ENCODE results near the gene ARHGAP24.

The ARHGAP24 gene

DNA sequence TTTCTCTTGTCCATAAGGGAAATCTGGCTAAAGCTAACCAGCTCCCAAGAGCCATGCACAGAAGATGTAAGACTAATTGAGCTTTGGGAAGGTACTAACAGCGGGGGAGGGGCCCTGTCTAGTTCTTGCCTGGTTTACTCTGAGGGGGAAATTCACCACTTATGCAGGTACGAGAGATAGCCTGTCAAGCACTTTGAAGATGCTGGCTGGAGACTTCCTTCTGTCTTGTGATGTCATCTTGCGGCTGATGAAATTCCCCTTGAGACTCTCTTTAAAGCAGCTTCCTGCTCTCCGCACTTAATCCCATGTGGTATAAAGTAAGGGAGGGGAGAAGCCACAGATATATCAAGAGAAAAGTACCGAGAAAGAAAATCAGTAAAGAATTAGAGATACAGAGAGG, 539.6 kb downstream of the ARHGAP24 start:
- Histone ChIP-seq H3K4me1 (ENCODE audit: control insufficient read depth in 1 of 2, insufficient read depth in 2 of 2, low read length in 2 of 2) (peaks cover 0 to 5% of the 10 kb centered on the region in 2 experiments), H3K18ac (ENCODE audit: low read length) (no peak overlapping the region), H3K36me3 (ENCODE audit: control insufficient read depth in 1 of 2, insufficient read depth in 2 of 2, low read length in 2 of 2) (no peaks in the 10 kb centered on the region), H3K23ac (ENCODE audit: low read length) (no peak overlapping the region), H2BK120ac (ENCODE audit: insufficient read depth, low read length, poor library complexity) (no peak overlapping the region), H3K4me2 (ENCODE audit: low read length) (no peak overlapping the region), H3K79me2 (ENCODE audit: control insufficient read depth, insufficient read depth, low read length, poor library complexity) (no peaks in the 10 kb centered on the region), H2BK5ac (ENCODE audit: low read depth, low read length, poor library complexity) (no peak overlapping the region), H3K79me1 (ENCODE audit: low read length) (no peaks in the 10 kb centered on the region), H2AK5ac (ENCODE audit: low read length) (no peak overlapping the region), H3K9ac (ENCODE audit: low read length) (no peak overlapping the region), H3K9me3 (ENCODE audit: insufficient read depth, low read depth, low read length) (no peaks in the 10 kb centered on the region), H4K91ac (ENCODE audit: low read depth, low read length) (no peak overlapping the region), H3K4me3 (ENCODE audit: low read depth, low read length) (no peak overlapping the region), H3K4ac (ENCODE audit: low read depth, low read length) (no peak overlapping the region), H2BK12ac (ENCODE audit: low read length) (no peak overlapping the region), H4K8ac (ENCODE audit: low read depth, low read length) (no peak overlapping the region), H3K27ac (ENCODE audit: low read depth, low read length) (no peak overlapping the region), H4K12ac (ENCODE audit: low read depth, low read length) (no peak overlapping the region), H3K27me3 (ENCODE audit: insufficient read depth, low read length) (no peaks in the 10 kb centered on the region), H3K14ac (ENCODE audit: low read length) (no peak overlapping the region), H2AFZ (ENCODE audit: insufficient read depth, low read length, poor library complexity) (no peak overlapping the region)
- peak; percentile 37 to 92 for DNase-seq
- no CpG with 5 or more reads among the region's 5 CpGs for WGBS (ENCODE audit: extremely low coverage, insufficient coverage, insufficient read length)

DNA sequence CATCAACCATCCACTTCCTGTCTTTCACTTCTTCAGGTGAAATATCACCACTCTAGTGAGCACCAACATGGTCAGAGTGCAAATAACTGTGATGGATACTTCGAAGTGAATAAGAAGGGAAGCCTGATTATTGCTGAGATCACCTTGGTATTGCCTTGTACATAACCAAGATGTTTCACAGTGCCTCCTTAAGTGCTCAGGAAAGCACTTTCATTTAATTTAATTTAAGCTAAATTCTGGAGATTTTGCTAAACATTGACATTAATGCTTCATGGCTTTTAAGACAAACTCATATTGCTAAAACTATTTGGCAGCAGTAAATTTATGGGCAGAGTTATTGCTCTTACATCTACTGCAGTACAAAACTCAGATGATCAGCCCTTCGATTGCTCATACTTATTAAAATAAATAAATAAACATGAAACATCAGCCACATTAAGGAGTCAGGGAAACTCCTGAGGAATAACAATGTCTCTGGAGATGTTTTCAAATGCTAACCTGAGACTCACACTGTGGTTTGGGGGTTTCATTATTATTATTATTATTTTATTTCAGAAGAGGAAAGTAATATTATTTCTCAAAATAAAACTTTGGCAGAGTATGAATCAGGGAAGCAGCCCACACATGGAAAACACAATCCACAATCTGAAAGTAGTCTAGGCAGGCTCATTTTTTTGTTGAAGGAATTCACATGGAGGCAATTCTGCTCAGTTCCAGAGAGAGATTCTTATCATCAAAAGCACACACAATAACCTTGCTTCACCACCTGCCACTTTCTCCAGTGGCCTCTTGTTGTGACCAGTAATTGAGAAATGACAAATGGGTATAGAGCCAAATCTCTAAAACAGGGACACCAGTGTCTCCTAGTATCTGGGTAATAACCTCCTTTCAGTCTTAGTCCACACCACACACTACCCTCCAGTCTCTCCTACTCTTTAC, 540.7 kb downstream of the ARHGAP24 start:
- H3K18ac ChIP-seq (ENCODE audit: low read length), result no peak overlapping the region
- H3K79me1 ChIP-seq (ENCODE audit: low read length), result no peaks in the 10 kb centered on the region
- no peak overlapping the region for H2BK120ac ChIP-seq (ENCODE audit: insufficient read depth, low read length, poor library complexity)
- H3K27me3 ChIP-seq (ENCODE audit: insufficient read depth, low read length), result no peaks in the 10 kb centered on the region
- no peak overlapping the region for H2BK12ac ChIP-seq (ENCODE audit: low read length)
- H3K14ac ChIP-seq (ENCODE audit: low read length), result no peak overlapping the region
- H3K9me3 ChIP-seq (ENCODE audit: insufficient read depth, low read depth, low read length), result no peaks in the 10 kb centered on the region
- no peak overlapping the region for H2AFZ ChIP-seq (ENCODE audit: insufficient read depth, low read length, poor library complexity)
- H3K79me2 ChIP-seq (ENCODE audit: control insufficient read depth, insufficient read depth, low read length, poor library complexity), result no peaks in the 10 kb centered on the region
- peak; percentile 19 to 76 for DNase-seq
- no peak overlapping the region for H2AK5ac ChIP-seq (ENCODE audit: low read length)
- H3K4ac ChIP-seq (ENCODE audit: low read depth, low read length), result no peak overlapping the region
- H3K9ac ChIP-seq (ENCODE audit: low read length), result no peak overlapping the region
- H4K91ac ChIP-seq (ENCODE audit: low read depth, low read length), result no peak overlapping the region
- H4K12ac ChIP-seq (ENCODE audit: low read depth, low read length), result no peak overlapping the region
- no peak overlapping the region for H3K4me2 ChIP-seq (ENCODE audit: low read length)
- H3K4me3 ChIP-seq (ENCODE audit: low read depth, low read length), result no peak overlapping the region
- no CpG with 5 or more reads among the region's 2 CpGs for WGBS (ENCODE audit: extremely low coverage, insufficient coverage, insufficient read length)
- H3K23ac ChIP-seq (ENCODE audit: low read length), result no peak overlapping the region
- no peaks in the 10 kb centered on the region for H3K36me3 ChIP-seq (ENCODE audit: control insufficient read depth in 1 of 2, insufficient read depth in 2 of 2, low read length in 2 of 2)
- peaks cover 0 to 5% of the 10 kb centered on the region in 2 experiments for H3K4me1 ChIP-seq (ENCODE audit: control insufficient read depth in 1 of 2, insufficient read depth in 2 of 2, low read length in 2 of 2)
- H4K8ac ChIP-seq (ENCODE audit: low read depth, low read length), result no peak overlapping the region
- no peak overlapping the region for H3K27ac ChIP-seq (ENCODE audit: low read depth, low read length)
- H2BK5ac ChIP-seq (ENCODE audit: low read depth, low read length, poor library complexity), result no peak overlapping the region

DNA sequence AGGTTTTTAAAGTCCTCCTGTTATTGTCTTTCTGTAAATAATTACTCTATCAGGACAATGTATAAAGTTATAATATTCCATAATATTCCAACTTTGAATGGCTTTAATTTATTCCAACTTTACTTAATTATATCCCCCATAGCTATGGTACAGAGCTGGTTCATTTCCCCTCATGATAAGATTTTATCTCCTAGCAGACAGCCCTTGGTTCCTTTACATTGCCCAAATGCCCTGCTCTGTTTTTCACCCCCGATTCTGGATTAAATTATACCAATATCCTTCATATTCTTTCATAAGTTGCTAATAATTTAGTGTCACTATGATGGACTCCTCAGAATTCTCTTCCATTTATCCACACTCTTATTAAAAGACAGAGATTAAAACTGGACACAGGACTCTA, 544.4 kb downstream of the ARHGAP24 start:
- Histone ChIP-seq H3K4me2 (ENCODE audit: low read length) (no peak overlapping the region), H3K4ac (ENCODE audit: low read depth, low read length) (no peak overlapping the region), H3K27ac (ENCODE audit: low read depth, low read length) (no peak overlapping the region), H3K9ac (ENCODE audit: low read length) (no peak overlapping the region), H3K27me3 (ENCODE audit: insufficient read depth, low read length) (no peaks in the 10 kb centered on the region), H2AK5ac (ENCODE audit: low read length) (no peak overlapping the region), H3K9me3 (ENCODE audit: insufficient read depth, low read depth, low read length) (no peaks in the 10 kb centered on the region), H3K4me1 (ENCODE audit: control insufficient read depth in 1 of 2, insufficient read depth in 2 of 2, low read length in 2 of 2) (peaks cover 0 to 5% of the 10 kb centered on the region in 2 experiments), H2AFZ (ENCODE audit: insufficient read depth, low read length, poor library complexity) (no peak overlapping the region), H4K91ac (ENCODE audit: low read depth, low read length) (no peak overlapping the region), H2BK120ac (ENCODE audit: insufficient read depth, low read length, poor library complexity) (no peak overlapping the region), H3K18ac (ENCODE audit: low read length) (no peak overlapping the region), H3K14ac (ENCODE audit: low read length) (no peak overlapping the region), H4K12ac (ENCODE audit: low read depth, low read length) (no peak overlapping the region), H3K23ac (ENCODE audit: low read length) (no peak overlapping the region), H3K36me3 (ENCODE audit: control insufficient read depth in 1 of 2, insufficient read depth in 2 of 2, low read length in 2 of 2) (no peaks in the 10 kb centered on the region), H2BK12ac (ENCODE audit: low read length) (no peak overlapping the region), H4K8ac (ENCODE audit: low read depth, low read length) (no peak overlapping the region), H3K4me3 (ENCODE audit: low read depth, low read length) (no peak overlapping the region), H3K79me2 (ENCODE audit: control insufficient read depth, insufficient read depth, low read length, poor library complexity) (no peaks in the 10 kb centered on the region), H3K79me1 (ENCODE audit: low read length) (no peaks in the 10 kb centered on the region), H2BK5ac (ENCODE audit: low read depth, low read length, poor library complexity) (no peak overlapping the region)
- WGBS (ENCODE audit: extremely low coverage, insufficient coverage, insufficient read length), result no CpG with 5 or more reads among the region's 1 CpG
- no peak for DNase-seq

DNA sequence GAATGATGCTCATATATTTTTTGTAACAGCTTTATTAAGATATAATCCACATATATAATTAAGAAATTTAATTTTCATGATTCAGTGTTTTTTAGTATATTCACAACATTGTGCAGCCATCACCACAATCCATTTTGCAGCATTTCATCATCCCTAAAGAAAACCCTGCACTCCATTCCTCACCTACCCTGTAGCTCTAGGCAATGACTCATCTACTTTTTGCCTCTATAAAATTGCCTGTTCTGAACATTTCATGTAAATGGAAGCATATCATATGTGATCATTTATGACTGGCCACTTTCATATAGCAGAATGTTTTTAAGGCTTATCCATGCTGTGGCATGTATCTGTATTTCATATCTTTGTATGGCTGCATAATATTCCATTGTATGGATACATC, 545.0 kb downstream of the ARHGAP24 start:
- Histone ChIP-seq H3K4ac (ENCODE audit: low read depth, low read length) (no peak overlapping the region), H2BK5ac (ENCODE audit: low read depth, low read length, poor library complexity) (no peak overlapping the region), H2BK120ac (ENCODE audit: insufficient read depth, low read length, poor library complexity) (no peak overlapping the region), H2AK5ac (ENCODE audit: low read length) (no peak overlapping the region), H3K9me3 (ENCODE audit: insufficient read depth, low read depth, low read length) (no peaks in the 10 kb centered on the region), H3K4me2 (ENCODE audit: low read length) (no peak overlapping the region), H4K91ac (ENCODE audit: low read depth, low read length) (no peak overlapping the region), H4K12ac (ENCODE audit: low read depth, low read length) (no peak overlapping the region), H3K23ac (ENCODE audit: low read length) (no peak overlapping the region), H4K8ac (ENCODE audit: low read depth, low read length) (no peak overlapping the region), H3K14ac (ENCODE audit: low read length) (no peak overlapping the region), H3K4me3 (ENCODE audit: low read depth, low read length) (no peak overlapping the region), H3K4me1 (ENCODE audit: control insufficient read depth in 1 of 2, insufficient read depth in 2 of 2, low read length in 2 of 2) (peaks cover 0 to 2% of the 10 kb centered on the region in 2 experiments), H3K79me2 (ENCODE audit: control insufficient read depth, insufficient read depth, low read length, poor library complexity) (no peaks in the 10 kb centered on the region), H2AFZ (ENCODE audit: insufficient read depth, low read length, poor library complexity) (no peak overlapping the region), H3K18ac (ENCODE audit: low read length) (no peak overlapping the region), H3K27me3 (ENCODE audit: insufficient read depth, low read length) (no peaks in the 10 kb centered on the region), H3K27ac (ENCODE audit: low read depth, low read length) (no peak overlapping the region), H3K79me1 (ENCODE audit: low read length) (no peaks in the 10 kb centered on the region), H3K9ac (ENCODE audit: low read length) (no peak overlapping the region), H2BK12ac (ENCODE audit: low read length) (no peak overlapping the region), H3K36me3 (ENCODE audit: control insufficient read depth in 1 of 2, insufficient read depth in 2 of 2, low read length in 2 of 2) (no peaks in the 10 kb centered on the region)
- DNase-seq, result no peak
